Measurements from ENCODE around the gene UQCR11. TPM values are rescaled to one million over a fixed set of nuclear protein-coding genes. Genes with fewer than 3 reads are reported as not detected.

UQCR11 gene
- total RNA-seq, 4 donors from 2014 or later = 55.0 to 76.8 (median 73.8) TPM

DNA sequence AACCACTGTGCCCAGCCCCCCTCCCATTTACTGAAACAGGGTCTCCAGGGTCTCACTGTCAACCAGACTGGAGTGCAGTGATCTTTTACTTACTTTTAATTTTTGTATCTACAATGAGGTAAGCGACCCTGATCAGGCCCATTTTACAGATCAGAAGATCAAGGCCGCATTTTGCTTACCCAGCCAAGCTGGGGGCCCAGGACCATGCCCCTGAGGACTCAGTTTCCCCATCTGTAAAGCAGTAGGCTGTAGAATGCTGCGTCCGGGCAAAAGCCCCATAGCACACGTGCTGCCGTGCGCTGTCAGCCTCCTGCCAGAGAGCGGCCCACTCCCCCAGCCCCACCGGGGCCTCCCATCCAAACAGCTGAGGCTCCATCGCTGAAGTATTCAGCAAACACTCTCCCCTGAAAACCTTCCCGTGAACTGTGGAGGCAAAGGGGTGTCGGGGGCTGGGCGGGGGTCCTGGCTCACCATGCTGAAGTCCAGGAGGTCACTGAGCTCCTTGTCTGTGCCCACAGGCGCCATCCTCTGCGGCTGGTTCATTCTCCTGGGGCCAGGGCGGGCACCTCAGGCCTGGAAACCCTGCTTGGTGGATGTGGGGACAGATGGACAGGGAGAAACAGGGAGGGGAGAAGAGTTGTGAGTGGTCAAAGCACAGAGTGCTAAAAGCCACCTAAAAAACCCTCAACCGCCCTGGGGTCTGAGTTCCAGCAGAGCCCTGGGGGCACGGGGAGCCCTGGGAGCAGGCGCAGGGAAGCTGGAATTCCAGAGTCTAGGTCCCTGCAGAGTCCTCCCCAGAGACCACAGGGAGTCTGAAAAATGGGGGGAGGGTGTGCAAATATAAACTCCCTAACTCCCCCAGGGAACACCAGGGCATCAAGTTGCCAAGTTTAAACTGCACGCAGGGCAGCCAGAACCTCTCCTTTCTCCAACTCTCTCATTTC lies 44.7 kb upstream of the UQCR11 start:
- TF ChIP-seq, protein P1, sequence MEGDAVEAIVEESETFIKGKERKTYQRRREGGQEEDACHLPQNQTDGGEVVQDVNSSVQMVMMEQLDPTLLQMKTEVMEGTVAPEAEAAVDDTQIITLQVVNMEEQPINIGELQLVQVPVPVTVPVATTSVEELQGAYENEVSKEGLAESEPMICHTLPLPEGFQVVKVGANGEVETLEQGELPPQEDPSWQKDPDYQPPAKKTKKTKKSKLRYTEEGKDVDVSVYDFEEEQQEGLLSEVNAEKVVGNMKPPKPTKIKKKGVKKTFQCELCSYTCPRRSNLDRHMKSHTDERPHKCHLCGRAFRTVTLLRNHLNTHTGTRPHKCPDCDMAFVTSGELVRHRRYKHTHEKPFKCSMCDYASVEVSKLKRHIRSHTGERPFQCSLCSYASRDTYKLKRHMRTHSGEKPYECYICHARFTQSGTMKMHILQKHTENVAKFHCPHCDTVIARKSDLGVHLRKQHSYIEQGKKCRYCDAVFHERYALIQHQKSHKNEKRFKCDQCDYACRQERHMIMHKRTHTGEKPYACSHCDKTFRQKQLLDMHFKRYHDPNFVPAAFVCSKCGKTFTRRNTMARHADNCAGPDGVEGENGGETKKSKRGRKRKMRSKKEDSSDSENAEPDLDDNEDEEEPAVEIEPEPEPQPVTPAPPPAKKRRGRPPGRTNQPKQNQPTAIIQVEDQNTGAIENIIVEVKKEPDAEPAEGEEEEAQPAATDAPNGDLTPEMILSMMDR (IDR thresholded peaks at IDR 0.05; ENCODE audit: low read depth) = no peak

DNA sequence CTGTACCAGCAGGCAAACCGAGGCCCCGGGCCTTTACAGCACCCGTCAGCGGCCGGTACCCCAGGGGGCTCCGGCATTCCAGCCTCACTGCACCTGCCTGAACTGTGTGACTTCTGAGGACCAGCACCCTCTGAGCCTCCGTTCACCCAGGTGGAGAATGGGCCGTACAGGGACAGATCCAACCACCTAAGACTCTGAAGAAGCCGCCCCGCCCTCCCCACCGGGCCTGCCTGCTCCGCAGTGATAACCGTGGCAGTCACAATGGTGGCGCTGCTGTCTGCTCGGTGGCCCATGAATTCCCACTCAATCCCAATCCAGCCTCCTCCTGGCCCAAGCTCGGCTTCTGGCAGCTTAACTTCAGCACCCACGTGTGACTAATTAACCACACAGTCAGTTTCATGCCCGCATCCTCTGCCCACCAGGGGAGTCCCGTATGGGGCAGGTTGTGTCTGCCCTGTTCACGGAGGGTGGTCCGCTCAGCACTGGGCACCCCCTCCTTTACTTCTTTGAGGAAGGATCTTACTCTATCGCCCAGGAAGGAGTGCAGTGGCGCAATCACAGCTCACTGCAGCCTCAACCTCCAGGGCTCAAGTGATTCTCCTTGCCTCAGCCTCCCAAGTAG lies 43.8 kb upstream of the UQCR11 start:
- TF ChIP-seq, protein P1 (IDR thresholded peaks at IDR 0.05; ENCODE audit: low read depth) = no peak

GRCh38 chr19:1648459-1648849 lies 43.2 kb upstream of the UQCR11 start:
- TF ChIP-seq, protein P1 (IDR thresholded peaks at IDR 0.05; ENCODE audit: low read depth) = no peak

- TF ChIP-seq, protein P1 (IDR thresholded peaks at IDR 0.05; ENCODE audit: low read depth) = no peak
Observed at GRCh38 chr19:1647501-1648458, 42.5 kb upstream of the UQCR11 start.

GRCh38 chr19:1646659-1647453 lies 41.6 kb upstream of the UQCR11 start:
- TF ChIP-seq, protein P1 (IDR thresholded peaks at IDR 0.05; ENCODE audit: low read depth) = no peak

- TF ChIP-seq, protein P1 (IDR thresholded peaks at IDR 0.05; ENCODE audit: low read depth) = no peak
Observed at GRCh38 chr19:1646149-1646548, 40.9 kb upstream of the UQCR11 start.
